Measurements from ENCODE around the gene RPL37.

Gene RPL37

DNA sequence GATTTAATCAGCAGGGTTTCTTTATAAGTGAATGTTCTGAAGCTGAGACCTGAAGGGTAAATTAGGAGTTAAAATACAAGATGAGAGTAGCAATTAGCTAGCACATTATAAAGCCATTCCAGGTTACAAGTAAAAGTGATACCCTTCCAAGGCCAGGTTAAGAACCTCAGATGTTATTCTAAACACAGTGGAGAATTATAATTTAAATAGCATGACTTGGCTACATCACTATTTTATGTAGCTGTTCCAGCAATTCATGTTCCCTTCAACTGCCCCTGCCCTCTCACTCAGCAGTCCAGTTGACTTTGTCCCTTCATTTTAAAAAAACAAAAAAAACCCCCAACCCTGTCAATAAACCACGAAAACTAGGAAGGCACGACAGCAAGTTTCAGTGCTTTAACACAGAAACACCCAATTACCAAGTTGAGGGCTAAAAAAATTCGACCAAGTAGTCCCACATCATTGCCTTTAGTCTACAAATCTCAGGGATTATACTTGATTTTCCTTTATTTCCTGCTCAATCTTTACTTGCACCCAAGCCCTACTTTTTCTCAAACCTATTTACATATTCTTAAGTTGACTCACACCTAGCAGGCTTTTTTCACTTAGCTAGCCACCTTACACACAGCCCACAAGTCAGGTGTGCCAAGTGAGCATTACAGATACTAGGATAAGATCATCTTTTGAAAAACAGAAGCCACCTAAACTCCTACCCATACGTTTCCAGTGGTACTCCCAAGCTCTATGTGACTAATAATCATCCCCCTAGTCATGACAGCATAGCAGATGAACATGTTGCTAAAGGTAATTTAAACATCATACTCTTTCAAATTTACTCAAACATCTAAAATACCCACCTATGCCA, 3.4 kb downstream of the RPL37 start:
- Histone ChIP-seq H3K9me3 (no peaks in the 10 kb centered on the region), H3K4me1 (no peaks in the 10 kb centered on the region; the same call in 1 of the 2 replicates), H3K36me3 (peaks cover 82% of the 10 kb centered on the region), H3K4me3 (ENCODE audit: low read depth, low read length) (no peak overlapping the region), H3K27me3 (no peaks in the 10 kb centered on the region)
- TF ChIP-seq, protein P1, sequence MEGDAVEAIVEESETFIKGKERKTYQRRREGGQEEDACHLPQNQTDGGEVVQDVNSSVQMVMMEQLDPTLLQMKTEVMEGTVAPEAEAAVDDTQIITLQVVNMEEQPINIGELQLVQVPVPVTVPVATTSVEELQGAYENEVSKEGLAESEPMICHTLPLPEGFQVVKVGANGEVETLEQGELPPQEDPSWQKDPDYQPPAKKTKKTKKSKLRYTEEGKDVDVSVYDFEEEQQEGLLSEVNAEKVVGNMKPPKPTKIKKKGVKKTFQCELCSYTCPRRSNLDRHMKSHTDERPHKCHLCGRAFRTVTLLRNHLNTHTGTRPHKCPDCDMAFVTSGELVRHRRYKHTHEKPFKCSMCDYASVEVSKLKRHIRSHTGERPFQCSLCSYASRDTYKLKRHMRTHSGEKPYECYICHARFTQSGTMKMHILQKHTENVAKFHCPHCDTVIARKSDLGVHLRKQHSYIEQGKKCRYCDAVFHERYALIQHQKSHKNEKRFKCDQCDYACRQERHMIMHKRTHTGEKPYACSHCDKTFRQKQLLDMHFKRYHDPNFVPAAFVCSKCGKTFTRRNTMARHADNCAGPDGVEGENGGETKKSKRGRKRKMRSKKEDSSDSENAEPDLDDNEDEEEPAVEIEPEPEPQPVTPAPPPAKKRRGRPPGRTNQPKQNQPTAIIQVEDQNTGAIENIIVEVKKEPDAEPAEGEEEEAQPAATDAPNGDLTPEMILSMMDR (IDR thresholded peaks at IDR 0.05; ENCODE audit: low read depth, low read length): no peak
- no peak for DNase-seq

GRCh38 chr5:40829748-40830533, 5.1 kb downstream of the RPL37 start:
- H3K9me3 ChIP-seq: no peaks in the 10 kb centered on the region
- H3K4me3 ChIP-seq (ENCODE audit: low read depth, low read length): no peak overlapping the region
- TF ChIP-seq, protein P1 (IDR thresholded peaks at IDR 0.05; ENCODE audit: low read depth, low read length): no peak
- no peaks in the 10 kb centered on the region; the same call in 1 of the 2 replicates for H3K4me1 ChIP-seq
- H3K27me3 ChIP-seq: no peaks in the 10 kb centered on the region
- no peak for DNase-seq
- H3K36me3 ChIP-seq: peaks cover 99% of the 10 kb centered on the region

DNA sequence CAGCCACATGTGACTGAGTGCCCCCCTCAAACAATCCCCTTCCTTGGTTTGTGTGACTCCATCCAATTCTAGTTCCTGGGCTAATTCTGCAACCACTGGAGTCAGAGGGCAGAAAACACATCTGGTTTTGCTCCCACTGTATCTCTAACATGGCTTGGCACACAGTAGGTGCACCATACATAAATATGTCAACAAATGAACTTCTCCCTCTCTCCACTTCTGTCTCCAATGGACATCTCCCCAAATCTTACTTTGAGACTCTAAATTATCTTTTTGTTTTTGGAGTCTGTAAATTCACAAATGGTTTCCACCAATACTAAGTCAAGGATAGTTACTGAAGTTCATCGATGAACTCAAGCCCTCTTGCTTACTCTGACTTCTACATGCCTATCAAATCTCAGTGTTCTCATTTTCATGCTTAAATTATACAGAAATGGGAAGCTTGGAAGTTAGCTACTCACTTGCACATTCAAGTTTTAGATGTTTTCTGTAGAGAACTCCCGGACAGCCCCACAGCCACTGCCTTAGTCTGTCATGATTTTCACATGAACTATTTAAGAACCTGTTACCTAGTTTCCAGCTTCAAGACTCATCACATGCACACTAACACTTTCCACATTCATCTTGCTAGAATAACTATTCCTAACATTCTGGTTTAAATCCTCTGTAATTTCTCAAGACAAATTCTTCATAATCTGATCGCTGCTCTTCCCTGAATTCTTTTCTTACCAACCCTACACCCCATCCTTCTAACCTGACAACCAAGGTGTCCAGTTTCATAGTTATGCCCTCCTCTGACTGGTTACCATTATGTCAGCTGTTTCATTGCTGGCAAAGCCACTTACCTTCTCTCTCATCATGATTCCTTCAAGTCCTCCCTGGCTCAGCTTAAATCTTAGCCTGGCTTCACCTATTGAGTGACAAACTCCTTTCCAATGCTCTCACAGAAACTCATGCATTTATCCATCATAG, 6.0 kb downstream of the RPL37 start:
- Histone ChIP-seq H3K4me3 (ENCODE audit: low read depth, low read length) (no peak overlapping the region), H3K36me3 (peaks cover 97% of the 10 kb centered on the region), H3K9me3 (no peaks in the 10 kb centered on the region), H3K27me3 (no peaks in the 10 kb centered on the region), H3K4me1 (no peaks in the 10 kb centered on the region; the same call in 1 of the 2 replicates)
- DNase-seq: no peak
- TF ChIP-seq, protein P1 (IDR thresholded peaks at IDR 0.05; ENCODE audit: low read depth, low read length): no peak

- Histone ChIP-seq H3K36me3 (peaks cover 90% of the 10 kb centered on the region), H3K4me3 (ENCODE audit: low read depth, low read length) (no peak overlapping the region), H3K9me3 (no peaks in the 10 kb centered on the region), H3K4me1 (no peaks in the 10 kb centered on the region; the same call in 1 of the 2 replicates), H3K27me3 (no peaks in the 10 kb centered on the region)
- TF ChIP-seq, protein P1 (IDR thresholded peaks at IDR 0.05; ENCODE audit: low read depth, low read length): no peak
- no peak for DNase-seq
These were observed 6.9 kb downstream of the RPL37 start for GRCh38 chr5:40828021-40828631.

GRCh38 chr5:40827188-40827977, 7.6 kb downstream of the RPL37 start:
- Histone ChIP-seq H3K27me3 (no peaks in the 10 kb centered on the region), H3K4me1 (no peaks in the 10 kb centered on the region; the same call in 1 of the 2 replicates), H3K9me3 (no peaks in the 10 kb centered on the region), H3K36me3 (peaks cover 83% of the 10 kb centered on the region), H3K4me3 (ENCODE audit: low read depth, low read length) (no peak overlapping the region)
- DNase-seq: no peak
- TF ChIP-seq, protein P1 (IDR thresholded peaks at IDR 0.05; ENCODE audit: low read depth, low read length): no peak

Data from BE2C (cell line).